ENCODE measurements around the gene KANSL1.

KANSL1 gene

DNA sequence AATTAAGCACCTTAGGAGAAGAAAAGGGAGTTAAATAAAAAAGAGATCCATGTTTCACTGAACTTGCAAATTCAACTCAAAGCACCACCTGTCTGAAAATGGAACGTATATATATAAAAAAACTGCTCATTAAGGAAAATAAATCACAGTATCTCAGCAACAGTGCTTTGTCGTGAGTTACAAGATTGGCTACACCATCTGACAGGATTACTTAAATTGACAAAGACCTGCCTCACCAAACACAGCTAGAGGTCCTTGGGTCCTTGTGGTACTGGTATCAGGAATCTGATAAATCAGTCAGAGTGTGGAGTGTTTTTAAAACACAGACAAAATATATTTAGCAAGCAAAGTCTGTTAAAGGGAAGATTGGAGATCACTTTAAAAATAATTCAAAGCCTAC, 63.9 kb downstream of the KANSL1 start:
- H3K36me3 ChIP-seq (replicated peaks; ENCODE audit: insufficient read depth, low read length), result no peaks in the 10 kb centered on the region
- no peak overlapping the region for H3K4me3 ChIP-seq (ENCODE audit: low read length)
- DNase-seq, result no peak
- no peak overlapping the region for H3K4me2 ChIP-seq (ENCODE audit: low read depth, low read length)
- peaks cover 12% of the 10 kb centered on the region for H3K4me1 ChIP-seq (ENCODE audit: low read length)
- H2AFZ ChIP-seq (ENCODE audit: low read length), result no peak overlapping the region
- peaks cover 27% of the 10 kb centered on the region for H4K20me1 ChIP-seq (ENCODE audit: insufficient read depth, low read length)
- no peak overlapping the region for H3K9ac ChIP-seq (ENCODE audit: low read length)
- TF ChIP-seq EZH2phosphoT487 (IDR thresholded peaks at IDR 0.05; ENCODE audit: low read length), result no peak
- no peak for TF ChIP-seq EZH2 (optimal IDR thresholded peaks at IDR 0.05; ENCODE audit: low read depth, low read length)
- TF ChIP-seq, protein P1, sequence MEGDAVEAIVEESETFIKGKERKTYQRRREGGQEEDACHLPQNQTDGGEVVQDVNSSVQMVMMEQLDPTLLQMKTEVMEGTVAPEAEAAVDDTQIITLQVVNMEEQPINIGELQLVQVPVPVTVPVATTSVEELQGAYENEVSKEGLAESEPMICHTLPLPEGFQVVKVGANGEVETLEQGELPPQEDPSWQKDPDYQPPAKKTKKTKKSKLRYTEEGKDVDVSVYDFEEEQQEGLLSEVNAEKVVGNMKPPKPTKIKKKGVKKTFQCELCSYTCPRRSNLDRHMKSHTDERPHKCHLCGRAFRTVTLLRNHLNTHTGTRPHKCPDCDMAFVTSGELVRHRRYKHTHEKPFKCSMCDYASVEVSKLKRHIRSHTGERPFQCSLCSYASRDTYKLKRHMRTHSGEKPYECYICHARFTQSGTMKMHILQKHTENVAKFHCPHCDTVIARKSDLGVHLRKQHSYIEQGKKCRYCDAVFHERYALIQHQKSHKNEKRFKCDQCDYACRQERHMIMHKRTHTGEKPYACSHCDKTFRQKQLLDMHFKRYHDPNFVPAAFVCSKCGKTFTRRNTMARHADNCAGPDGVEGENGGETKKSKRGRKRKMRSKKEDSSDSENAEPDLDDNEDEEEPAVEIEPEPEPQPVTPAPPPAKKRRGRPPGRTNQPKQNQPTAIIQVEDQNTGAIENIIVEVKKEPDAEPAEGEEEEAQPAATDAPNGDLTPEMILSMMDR (IDR thresholded peaks at IDR 0.05; ENCODE audit: low read length), result no peak
- no peaks in the 10 kb centered on the region for H3K9me3 ChIP-seq (replicated peaks; ENCODE audit: insufficient read depth, low read length)
- H3K27me3 ChIP-seq (replicated peaks; ENCODE audit: insufficient read depth, low read length), result no peaks in the 10 kb centered on the region
- 0 out of 2 replicates have a peak, but pooled peaks cover 1% of the 10 kb centered on the region for H3F3A ChIP-seq (ENCODE audit: insufficient read depth, low read length)
- H3K27ac ChIP-seq (ENCODE audit: low read length), result no peak overlapping the region
- H3K79me2 ChIP-seq (ENCODE audit: low read length), result peaks cover 98% of the 10 kb centered on the region
- no peaks in the 10 kb centered on the region for H3K9me2 ChIP-seq (replicated peaks; ENCODE audit: insufficient read depth, low read length)

DNA sequence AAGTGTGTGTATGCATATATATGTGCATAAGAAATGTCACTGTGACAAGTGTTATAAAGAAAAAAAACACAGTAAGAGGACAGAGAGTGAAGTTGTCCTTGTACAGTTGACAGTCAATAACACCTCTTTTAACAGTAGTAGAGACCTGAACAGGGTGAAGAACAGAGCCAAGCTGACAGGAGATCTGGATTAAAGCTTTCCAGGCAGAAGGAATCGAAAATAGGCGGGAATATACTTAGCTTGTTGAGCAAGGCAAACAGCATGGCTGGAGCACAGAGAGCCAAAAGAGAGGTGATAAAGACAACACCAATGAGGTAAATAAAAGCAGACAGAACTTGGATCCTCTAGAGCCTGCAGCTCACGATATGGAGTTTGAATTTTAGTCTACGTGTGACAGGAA, 64.8 kb downstream of the KANSL1 start:
- Histone ChIP-seq H3K79me2 (ENCODE audit: low read length) (peaks cover 98% of the 10 kb centered on the region), H4K20me1 (ENCODE audit: insufficient read depth, low read length) (peaks cover 22% of the 10 kb centered on the region), H3K9me2 (replicated peaks; ENCODE audit: insufficient read depth, low read length) (no peaks in the 10 kb centered on the region), H3K9me3 (replicated peaks; ENCODE audit: insufficient read depth, low read length) (no peaks in the 10 kb centered on the region), H3K4me3 (ENCODE audit: low read length) (no peak overlapping the region), H3K4me1 (ENCODE audit: low read length) (peaks cover 18% of the 10 kb centered on the region), H3K27ac (ENCODE audit: low read length) (no peak overlapping the region), H3K9ac (ENCODE audit: low read length) (no peak overlapping the region), H3F3A (ENCODE audit: insufficient read depth, low read length) (peaks cover 10% of the 10 kb centered on the region), H3K36me3 (replicated peaks; ENCODE audit: insufficient read depth, low read length) (no peaks in the 10 kb centered on the region), H3K27me3 (replicated peaks; ENCODE audit: insufficient read depth, low read length) (no peaks in the 10 kb centered on the region), H3K4me2 (ENCODE audit: low read depth, low read length) (no peak overlapping the region), H2AFZ (ENCODE audit: low read length) (no peak overlapping the region)
- TF ChIP-seq, protein P1 (IDR thresholded peaks at IDR 0.05; ENCODE audit: low read length), result no peak
- TF ChIP-seq EZH2phosphoT487 (IDR thresholded peaks at IDR 0.05; ENCODE audit: low read length) (no peak), EZH2 (optimal IDR thresholded peaks at IDR 0.05; ENCODE audit: low read depth, low read length) (no peak)
- DNase-seq, result no peak

DNA sequence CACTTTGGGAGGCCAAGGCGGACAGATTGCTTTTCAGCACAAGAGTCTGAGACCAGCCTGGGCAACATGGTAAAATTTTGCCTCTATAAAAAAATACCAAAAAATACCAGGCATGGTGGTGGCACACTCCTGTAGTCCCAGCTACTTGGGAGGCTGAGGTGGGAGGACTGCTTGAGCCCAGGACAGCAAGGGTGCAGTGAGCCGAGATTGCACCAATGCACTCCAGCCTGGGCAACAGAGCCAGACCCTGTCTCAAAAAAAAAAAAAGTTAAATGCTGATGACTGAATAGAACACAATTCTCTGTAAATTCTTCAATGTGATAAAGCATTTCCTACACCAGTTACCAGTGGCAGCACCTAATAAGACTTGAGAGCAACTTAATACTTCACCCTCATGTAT, 65.7 kb downstream of the KANSL1 start:
- Histone ChIP-seq H3F3A (ENCODE audit: insufficient read depth, low read length) (peaks cover 17% of the 10 kb centered on the region), H3K4me1 (ENCODE audit: low read length) (peaks cover 25% of the 10 kb centered on the region), H3K4me3 (ENCODE audit: low read length) (no peak overlapping the region), H3K27ac (ENCODE audit: low read length) (no peak overlapping the region), H3K79me2 (ENCODE audit: low read length) (peaks cover 98% of the 10 kb centered on the region), H3K36me3 (replicated peaks; ENCODE audit: insufficient read depth, low read length) (no peaks in the 10 kb centered on the region), H3K9ac (ENCODE audit: low read length) (no peak overlapping the region), H2AFZ (ENCODE audit: low read length) (no peak overlapping the region), H3K9me2 (replicated peaks; ENCODE audit: insufficient read depth, low read length) (no peaks in the 10 kb centered on the region), H3K9me3 (replicated peaks; ENCODE audit: insufficient read depth, low read length) (no peaks in the 10 kb centered on the region), H3K4me2 (ENCODE audit: low read depth, low read length) (no peak overlapping the region), H4K20me1 (ENCODE audit: insufficient read depth, low read length) (peaks cover 25% of the 10 kb centered on the region), H3K27me3 (replicated peaks; ENCODE audit: insufficient read depth, low read length) (no peaks in the 10 kb centered on the region)
- TF ChIP-seq EZH2 (optimal IDR thresholded peaks at IDR 0.05; ENCODE audit: low read depth, low read length) (no peak), EZH2phosphoT487 (IDR thresholded peaks at IDR 0.05; ENCODE audit: low read length) (no peak)
- TF ChIP-seq, protein P1 (IDR thresholded peaks at IDR 0.05; ENCODE audit: low read length), result no peak
- DNase-seq, result no peak
